Small intestine (tissue), 7 donors: ENCODE measurements around the gene TMEM120B. TPM values are rescaled to one million over a fixed set of nuclear protein-coding genes. Genes with fewer than 3 reads are reported as not detected.

Source experiments
- DNase-seq, 2 donors: peaks; one replicate each; pipeline versions ENCODE4 v3.0.0 to v3.0.0-alpha.2; 2013
- FAIRE-seq: peaks from 2 replicates; lab custom pipeline; 2012; peaks lifted over from hg19 to GRCh38; lab: Jason Lieb, UNC
- H3K27ac ChIP-seq, 3 donors: one replicate each; pipeline ENCODE4 v1.5.1; 2013; ENCODE audit warnings: low read length in 2 of 3, mild to moderate bottlenecking in 2 of 3, control low read depth in 1 of 3, inconsistent platforms in 1 of 3, low read depth in 1 of 3, moderate library complexity in 1 of 3
- H3K27me3 ChIP-seq, 3 donors: one replicate each; pipeline ENCODE4 v1.6.1; 2013; ENCODE audit warnings: low read length in 3 of 3, inconsistent platforms in 1 of 3; ENCODE audit not compliant: control insufficient read depth in 3 of 3, insufficient read depth in 3 of 3
- H3K36me3 ChIP-seq, 3 donors: one replicate each; pipeline ENCODE4 v1.6.1; 2013; ENCODE audit warnings: low read length in 3 of 3, inconsistent platforms in 1 of 3, low read depth in 1 of 3, mild to moderate bottlenecking in 1 of 3, moderate library complexity in 1 of 3; ENCODE audit not compliant: control insufficient read depth in 3 of 3, insufficient read depth in 2 of 3
- H3K4me1 ChIP-seq, 3 donors: one replicate each; pipeline ENCODE4 v1.6.1; 2013; ENCODE audit warnings: low read length in 2 of 3, inconsistent platforms in 1 of 3, low read depth in 1 of 3, mild to moderate bottlenecking in 1 of 3, moderate library complexity in 1 of 3; ENCODE audit not compliant: control insufficient read depth in 3 of 3, insufficient read depth in 2 of 3
- H3K4me3 ChIP-seq, 3 donors: one replicate each; pipeline ENCODE4 v1.5.1; 2013; ENCODE audit warnings: low read length in 3 of 3, control low read depth in 1 of 3, inconsistent platforms in 1 of 3, low read depth in 1 of 3, mild to moderate bottlenecking in 1 of 3, moderate library complexity in 1 of 3
- H3K9me3 ChIP-seq, 2 donors: one replicate each; pipeline ENCODE4 v1.6.1; 2013; ENCODE audit warnings: low read depth in 1 of 2, low read length in 1 of 2; ENCODE audit not compliant: control insufficient read depth in 2 of 2, insufficient read depth in 1 of 2
- WGBS, 3 donors: extraction: QIAGEN DNeasy Blood & Tissue Kit; methylation state at CpG; one replicate each; pipeline ENCODE4 v1.1.7; 2013; 5-methylcytosine and 5-hydroxymethylcytosine counted together
- polyA plus RNA-seq, 4 donors: library from polyadenylated mRNA; stranded (reverse) in 3 of 4; unstranded in 1 of 4; fragments of 200-250 nt in 3 of 4; fragments of 120-200 nt in 1 of 4; gene quantifications; one replicate each; pipeline versions ENCODE4 v1.2.1 to v1.2.3, GENCODE V29; 2013
- donor health status: healthy with polysubstance abuse.
- donor health status: control.
- donor health status: control.
- donor health status: Bipolar disorder and iron deficiency.
- donor health status: healthy.

TMEM120B gene
- polyA plus RNA-seq, 4 donors: 2.7 to 11.3 (median 3.6) TPM

DNA sequence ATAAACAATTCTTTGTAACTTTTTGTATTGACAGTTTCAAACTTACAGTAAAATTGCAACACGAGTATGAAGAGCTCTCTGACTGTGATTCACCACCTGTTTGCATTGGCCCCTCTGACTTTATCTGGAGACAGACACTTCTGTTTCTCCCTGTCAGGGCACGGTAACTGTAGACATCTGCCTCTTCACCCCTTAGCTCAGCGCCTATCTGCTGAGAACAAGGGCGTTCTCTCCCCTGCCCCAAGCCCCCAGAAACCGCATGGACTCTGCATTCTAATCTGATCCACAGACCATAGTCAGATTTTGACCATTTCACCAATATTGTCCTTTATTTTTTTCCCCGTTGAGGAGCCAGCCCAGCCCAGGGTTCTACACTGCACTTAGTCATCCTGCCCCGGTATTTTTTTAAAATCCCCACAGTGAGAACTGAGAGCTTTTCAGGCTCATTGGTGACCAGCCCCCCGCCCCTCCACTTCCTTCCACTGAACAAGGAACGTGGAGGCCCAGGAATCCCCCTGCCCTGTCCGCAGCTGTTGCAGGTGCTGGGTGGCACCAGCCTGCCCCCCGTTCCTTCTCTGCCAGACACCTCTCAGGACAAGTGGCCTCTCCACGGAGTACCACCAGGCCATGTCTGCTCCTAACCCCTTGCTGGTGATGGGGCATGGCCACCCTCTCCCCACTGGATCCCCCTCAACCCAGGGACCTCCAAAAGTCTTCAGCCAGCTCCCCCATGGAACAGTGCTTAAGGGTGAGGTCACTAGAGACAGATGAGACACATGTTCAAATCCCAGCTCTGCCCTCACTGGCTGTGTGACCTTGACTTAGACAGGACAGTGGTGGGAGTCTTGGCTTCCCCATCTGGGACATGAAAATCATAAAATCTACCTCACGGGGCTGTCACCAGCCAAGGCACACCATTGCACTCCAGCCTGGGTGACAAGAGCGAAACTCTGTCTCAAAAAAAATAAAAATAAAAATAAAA lies 69.7 kb downstream of the TMEM120B start:
- H3K4me3 ChIP-seq: no peak overlapping the region
- peak overlapping the region; percentile 17 to 45 (median 29) for H3K27ac ChIP-seq
- WGBS, 3 donors: 38 to 54% (median 53%) methylated on average over 14 of the region's 14 CpGs
- FAIRE-seq: no peak
- no peaks in the 10 kb centered on the region for H3K27me3 ChIP-seq
- H3K36me3 ChIP-seq: peaks cover 3 to 75% (median 10%) of the 10 kb centered on the region in 3 donors
- no peaks in the 10 kb centered on the region for H3K9me3 ChIP-seq
- DNase-seq: peak in 1 of 2 donors; percentile 17
- peaks cover 0 to 26% (median 2%) of the 10 kb centered on the region in 3 donors for H3K4me1 ChIP-seq

DNA sequence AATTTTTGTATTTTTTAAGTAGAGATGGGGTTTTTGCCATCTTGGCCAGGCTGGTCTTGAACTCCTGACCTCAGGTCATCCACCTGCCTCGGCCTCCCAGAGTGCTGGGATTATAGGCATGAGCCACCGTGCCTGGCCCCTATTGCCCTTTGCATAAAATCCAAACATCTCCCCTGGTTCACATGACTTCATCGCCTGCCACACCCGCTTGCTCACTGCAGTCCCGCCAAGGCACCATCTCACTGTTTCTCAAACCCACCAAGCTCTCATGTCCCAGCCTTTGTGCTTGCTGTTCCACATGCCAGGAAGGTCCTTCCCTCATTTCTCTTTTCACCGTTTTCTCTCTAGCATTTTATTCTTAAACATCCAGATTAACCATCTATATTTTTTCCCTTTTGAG lies 71.2 kb downstream of the TMEM120B start:
- Histone ChIP-seq H3K36me3 (peaks cover 3 to 74% (median 10%) of the 10 kb centered on the region in 3 donors), H3K4me3 (no peak overlapping the region), H3K4me1 (peaks cover 0 to 35% (median 2%) of the 10 kb centered on the region in 3 donors), H3K27me3 (no peaks in the 10 kb centered on the region), H3K9me3 (no peaks in the 10 kb centered on the region), H3K27ac (no peak overlapping the region)
- FAIRE-seq: no peak
- DNase-seq: no peak
- 22 to 77% (median 46%) methylated on average over 6 of the region's 6 CpGs for WGBS, 3 donors

DNA sequence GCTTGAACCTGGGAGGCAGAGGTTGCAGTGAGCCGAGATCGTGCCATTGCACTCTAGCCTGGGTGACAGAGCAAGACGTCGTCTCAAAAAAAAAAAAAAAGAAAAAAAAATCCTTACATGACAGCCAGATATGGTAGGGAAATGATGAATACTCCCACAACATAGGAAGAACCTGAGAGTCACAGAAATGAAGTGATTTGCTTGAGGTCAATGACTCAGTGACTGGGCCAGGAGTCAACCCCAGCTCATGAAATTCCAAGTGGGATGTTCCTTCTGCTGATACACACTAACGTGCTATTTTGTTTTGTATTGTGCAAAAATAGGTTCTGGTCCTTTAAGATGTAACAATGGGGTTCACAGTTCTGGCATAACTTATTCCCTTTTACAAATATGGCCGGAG lies 71.9 kb downstream of the TMEM120B start:
- DNase-seq (no peak), FAIRE-seq (no peak)
- Histone ChIP-seq H3K27ac (peak overlapping the region in 2 of 3 donors; percentile 26 to 59), H3K4me3 (no peak overlapping the region), H3K36me3 (peaks cover 3 to 74% (median 7%) of the 10 kb centered on the region in 3 donors), H3K4me1 (peaks cover 0 to 42% (median 4%) of the 10 kb centered on the region in 3 donors), H3K9me3 (no peaks in the 10 kb centered on the region), H3K27me3 (no peaks in the 10 kb centered on the region)
- 14 to 46% (median 25%) methylated on average over 6 of the region's 6 CpGs for WGBS, 3 donors

DNA sequence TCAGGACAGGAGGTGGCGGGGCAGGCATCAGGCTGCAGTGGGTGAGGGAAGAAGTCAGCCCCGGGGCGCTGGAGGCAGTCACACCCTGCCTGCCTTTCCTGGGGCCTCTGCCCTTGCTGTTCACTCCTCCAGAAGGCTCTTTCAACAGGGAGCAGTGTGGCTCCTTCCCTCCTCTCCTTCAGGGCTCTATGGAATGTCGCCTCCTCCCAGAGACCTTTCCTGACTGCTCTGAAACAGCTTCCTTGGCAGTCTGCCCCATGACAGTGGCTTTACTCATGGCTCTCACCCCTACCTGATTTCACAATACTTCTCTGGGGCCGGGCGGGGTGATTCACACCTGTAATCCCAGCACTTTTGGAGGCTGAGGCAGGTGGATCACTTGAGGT lies 73.9 kb downstream of the TMEM120B start:
- Histone ChIP-seq H3K4me1 (peaks cover 0 to 60% (median 5%) of the 10 kb centered on the region in 3 donors), H3K4me3 (no peak overlapping the region), H3K27ac (peak overlapping the region; percentile 53 to 76 (median 75)), H3K36me3 (peaks cover 0 to 68% (median 0%) of the 10 kb centered on the region in 3 donors), H3K27me3 (no peaks in the 10 kb centered on the region), H3K9me3 (no peaks in the 10 kb centered on the region)
- 16 to 53% (median 29%) methylated on average over 6 of the region's 6 CpGs for WGBS, 3 donors
- FAIRE-seq (no peak), DNase-seq (peak; percentile 76 to 96)

DNA sequence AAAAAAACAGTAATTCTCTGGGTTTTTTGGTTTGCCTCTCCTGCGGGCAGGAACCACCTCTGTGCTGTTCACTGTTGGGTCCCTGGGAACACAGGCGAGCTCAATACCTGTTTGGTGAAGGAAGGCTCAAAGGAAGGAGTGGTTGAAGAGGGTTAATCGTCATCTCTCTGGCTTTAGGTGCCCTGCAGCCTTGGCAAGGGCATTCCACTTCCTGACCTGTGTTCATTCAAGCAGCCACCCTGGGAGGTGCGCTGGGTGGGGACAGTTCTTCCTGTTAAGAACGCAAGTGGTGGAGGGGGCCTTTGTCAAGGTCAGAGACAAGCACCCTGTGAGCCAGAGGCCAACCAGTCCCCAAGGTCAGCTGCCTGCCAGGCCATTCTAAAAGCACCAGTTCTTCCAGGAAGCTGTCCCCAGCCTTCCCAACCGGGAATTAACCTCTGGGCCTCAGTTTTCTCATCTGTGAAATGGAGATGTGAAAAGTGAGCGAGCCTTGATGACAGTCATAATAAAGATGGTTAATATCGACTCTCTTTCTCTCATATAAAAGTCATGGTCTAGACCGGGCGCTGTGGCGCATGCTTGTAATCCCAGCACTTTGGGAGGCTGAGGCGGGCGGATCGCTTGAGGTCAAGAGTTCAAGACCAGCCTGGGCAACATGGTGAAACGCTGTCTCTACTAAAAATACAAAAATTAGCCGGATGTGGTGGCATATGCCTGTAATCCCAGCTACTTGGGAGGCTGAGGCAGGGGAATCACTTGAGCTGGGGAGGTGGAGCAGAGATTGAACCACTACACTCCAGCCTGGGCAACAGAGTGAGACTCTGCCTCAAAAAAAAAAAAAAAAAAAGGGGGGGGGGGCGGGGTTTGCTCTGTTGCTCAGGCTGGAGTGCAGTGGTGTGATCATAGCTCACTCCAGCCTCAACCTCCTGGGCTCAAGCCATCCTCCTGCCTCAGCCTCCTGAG lies 74.8 kb downstream of the TMEM120B start:
- Histone ChIP-seq H3K36me3 (peaks cover 0 to 60% (median 0%) of the 10 kb centered on the region in 3 donors), H3K4me3 (no peak overlapping the region), H3K27me3 (no peaks in the 10 kb centered on the region), H3K4me1 (peaks cover 0 to 61% (median 5%) of the 10 kb centered on the region in 3 donors), H3K9me3 (no peaks in the 10 kb centered on the region), H3K27ac (peak overlapping the region; percentile 63 to 76 (median 75))
- FAIRE-seq (no peak), DNase-seq (no peak)
- 58 to 70% (median 70%) methylated on average over 16 to 17 of the region's 17 CpGs for WGBS, 3 donors

DNA sequence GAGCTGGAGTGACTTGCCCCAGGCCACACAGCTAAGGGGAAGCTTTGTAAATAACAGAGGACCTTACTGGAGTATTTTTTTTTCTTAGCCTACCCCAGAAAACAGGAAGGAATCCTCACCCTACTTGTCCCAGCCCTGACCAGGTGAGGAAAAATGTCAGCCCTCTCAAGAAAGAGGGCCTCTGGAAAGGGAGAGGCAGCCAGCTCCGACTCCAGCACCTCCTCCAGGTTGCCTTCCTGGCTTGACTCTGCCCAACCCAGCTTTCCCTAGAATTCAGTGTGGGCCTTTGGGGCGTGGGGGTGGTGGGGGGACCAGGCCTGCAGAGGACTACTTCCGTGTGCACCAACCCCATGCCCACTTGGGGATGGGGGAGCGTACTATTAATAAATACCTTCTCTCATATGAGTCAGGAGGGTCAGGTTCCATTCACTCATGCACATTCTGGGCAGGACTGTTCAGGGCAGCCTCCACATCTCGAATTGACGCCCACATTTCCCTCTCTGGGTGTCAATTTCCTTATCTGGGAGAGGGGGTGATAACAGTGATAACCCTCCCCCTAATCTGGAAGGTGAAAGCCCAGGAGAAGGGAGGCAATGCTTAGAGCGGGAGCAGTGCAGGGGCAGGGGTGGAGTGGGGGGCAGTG lies 75.7 kb downstream of the TMEM120B start:
- peaks cover 0 to 60% (median 0%) of the 10 kb centered on the region in 3 donors for H3K36me3 ChIP-seq
- H3K4me1 ChIP-seq: peaks cover 0 to 64% (median 5%) of the 10 kb centered on the region in 3 donors
- no peaks in the 10 kb centered on the region for H3K27me3 ChIP-seq
- FAIRE-seq (no peak), DNase-seq (peak; percentile 43 to 47)
- peak overlapping the region; percentile 3 to 94 (median 80) for H3K27ac ChIP-seq
- 40 to 60% (median 50%) methylated on average over 7 of the region's 7 CpGs for WGBS, 3 donors
- no peak overlapping the region for H3K4me3 ChIP-seq
- H3K9me3 ChIP-seq: no peaks in the 10 kb centered on the region

DNA sequence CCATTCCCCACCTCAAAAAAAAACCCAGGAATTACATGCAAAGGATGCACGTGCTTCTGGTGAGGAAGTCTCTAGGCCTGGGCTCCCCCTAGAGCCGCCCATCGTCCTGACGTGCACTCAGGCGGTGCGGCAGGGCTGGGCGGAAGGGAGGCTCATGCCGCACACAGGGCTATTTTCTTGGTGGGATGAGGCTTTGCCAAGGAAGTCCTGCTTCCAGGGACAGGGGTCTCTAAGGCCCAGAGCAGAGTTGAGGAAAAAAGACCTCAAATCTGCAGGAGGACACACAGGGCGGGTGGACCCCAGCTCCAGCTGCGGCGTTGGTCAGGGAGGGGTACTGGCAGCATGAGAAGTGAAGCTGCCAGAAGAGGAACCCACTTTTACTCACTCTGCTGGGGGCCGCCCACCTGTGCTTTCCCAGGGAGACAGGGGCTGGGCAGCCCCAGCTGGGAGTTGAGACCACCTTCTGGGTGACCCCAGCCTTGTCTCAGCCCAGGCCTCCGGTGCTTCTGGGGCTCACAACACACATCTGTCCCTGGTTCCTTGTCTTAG lies 76.8 kb downstream of the TMEM120B start:
- no peaks in the 10 kb centered on the region for H3K27me3 ChIP-seq
- H3K4me3 ChIP-seq: peak overlapping the region in 1 of 3 donors; percentile 30
- DNase-seq (no peak), FAIRE-seq (no peak)
- H3K36me3 ChIP-seq: peaks cover 0 to 57% (median 0%) of the 10 kb centered on the region in 3 donors
- no peaks in the 10 kb centered on the region for H3K9me3 ChIP-seq
- 60 to 80% (median 64%) methylated on average over 12 to 13 of the region's 13 CpGs for WGBS, 3 donors
- H3K4me1 ChIP-seq: peaks cover 0 to 70% (median 5%) of the 10 kb centered on the region in 3 donors
- peak overlapping the region; percentile 48 to 94 (median 80) for H3K27ac ChIP-seq
